SJSA1 (cell line): ENCODE measurements around the gene IL17REL. TPM values are rescaled to one million over a fixed set of nuclear protein-coding genes. Genes with fewer than 3 reads are reported as not detected.

Experiments
- DNase-seq, 2 experiments: peaks; one replicate each; pipeline ENCODE4 v3.0.0-alpha.2; 2015 to 2020; ENCODE audit warnings: low spot score in 2 of 2, low read depth in 1 of 2
- H3K27ac ChIP-seq: fragments of 250-450 bp; sonication (Bioruptor Pico); 2 replicates; pipeline ENCODE4 v1.5.1; 2020; ENCODE audit warnings: mild to moderate bottlenecking, moderate library complexity
- H3K27me3 ChIP-seq: fragments of 250-450 bp; sonication (Bioruptor Pico); replicated peaks from 2 replicates; pipeline ENCODE4 v1.5.1; 2020; ENCODE audit warnings: mild to moderate bottlenecking, moderate library complexity
- H3K36me3 ChIP-seq: fragments of 250-450 bp; sonication (Bioruptor Pico); 2 replicates; pipeline ENCODE4 v1.5.1; 2020; ENCODE audit warnings: mild to moderate bottlenecking
- H3K4me1 ChIP-seq: fragments of 250-450 bp; sonication (Bioruptor Pico); replicated peaks from 2 replicates; pipeline ENCODE4 v1.6.1; 2021; ENCODE audit warnings: mild to moderate bottlenecking
- H3K4me3 ChIP-seq: fragments of 250-450 bp; sonication (Bioruptor Pico); 2 replicates; pipeline ENCODE4 v1.5.1; 2020; ENCODE audit warnings: mild to moderate bottlenecking
- H3K9me3 ChIP-seq: fragments of 250-450 bp; sonication (Bioruptor Pico); replicated peaks from 2 replicates; pipeline ENCODE4 v1.5.1; 2020; ENCODE audit warnings: mild to moderate bottlenecking
- total RNA-seq: library from RNA; depleted of rRNA; stranded (reverse); fragments of >200 nt; shearing (Covaris generic); gene quantifications from 2 replicates; pipeline ENCODE4 v1.2.3, GENCODE V29; 2014

The IL17REL gene
- total RNA-seq, 1 experiment from 2014 or later = not detected

DNA sequence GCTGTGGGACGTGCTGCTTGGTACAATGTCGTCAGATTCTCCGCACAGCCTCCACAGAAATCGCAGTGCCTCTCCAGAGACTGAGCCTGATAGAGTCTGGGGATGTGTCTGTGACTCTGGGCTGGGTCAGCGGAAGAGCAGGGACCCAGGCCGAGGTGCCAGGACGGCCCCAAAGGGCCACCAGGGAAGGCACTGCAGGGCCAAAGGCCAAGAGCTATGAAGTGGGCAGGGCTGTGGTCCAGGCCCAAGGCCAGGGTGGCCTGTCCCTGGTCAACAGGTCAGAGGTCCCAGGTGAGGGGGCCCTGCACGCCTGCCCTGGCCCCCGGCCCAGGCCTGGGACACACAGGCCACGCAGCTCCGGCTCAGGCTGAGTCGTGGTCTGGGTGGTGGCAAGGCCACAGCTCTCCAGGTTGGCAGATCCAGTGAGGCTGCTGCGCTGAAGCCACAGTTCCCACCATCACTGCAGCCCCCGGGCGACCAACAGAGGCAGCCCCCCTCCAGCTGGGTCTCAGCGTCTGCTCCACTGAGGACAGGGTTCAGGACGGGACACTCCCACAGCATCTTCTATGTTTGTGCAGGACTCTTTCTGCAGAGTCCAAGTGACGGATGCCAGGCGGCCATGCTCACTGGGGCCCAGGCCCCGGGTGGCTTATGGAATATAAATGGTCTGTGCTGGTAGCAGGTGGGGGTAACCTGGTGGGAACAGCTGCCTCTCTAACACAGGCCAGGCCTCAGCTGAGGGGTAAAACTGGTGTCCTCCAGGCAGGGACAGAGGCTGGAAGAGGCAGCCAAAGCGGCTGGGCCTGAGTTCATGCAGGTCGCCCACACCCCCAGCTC, 56.8 kb downstream of the IL17REL start:
- Histone ChIP-seq H3K9me3 (0 out of 2 replicates have a peak, but pooled peaks cover 2% of the 10 kb centered on the region), H3K36me3 (peaks cover 2% of the 10 kb centered on the region; the same call in 1 of the 2 replicates), H3K4me1 (peaks cover 51% of the 10 kb centered on the region), H3K4me3 (no peak overlapping the region), H3K27ac (no peak overlapping the region), H3K27me3 (no peaks in the 10 kb centered on the region)
- no peak for DNase-seq

DNA sequence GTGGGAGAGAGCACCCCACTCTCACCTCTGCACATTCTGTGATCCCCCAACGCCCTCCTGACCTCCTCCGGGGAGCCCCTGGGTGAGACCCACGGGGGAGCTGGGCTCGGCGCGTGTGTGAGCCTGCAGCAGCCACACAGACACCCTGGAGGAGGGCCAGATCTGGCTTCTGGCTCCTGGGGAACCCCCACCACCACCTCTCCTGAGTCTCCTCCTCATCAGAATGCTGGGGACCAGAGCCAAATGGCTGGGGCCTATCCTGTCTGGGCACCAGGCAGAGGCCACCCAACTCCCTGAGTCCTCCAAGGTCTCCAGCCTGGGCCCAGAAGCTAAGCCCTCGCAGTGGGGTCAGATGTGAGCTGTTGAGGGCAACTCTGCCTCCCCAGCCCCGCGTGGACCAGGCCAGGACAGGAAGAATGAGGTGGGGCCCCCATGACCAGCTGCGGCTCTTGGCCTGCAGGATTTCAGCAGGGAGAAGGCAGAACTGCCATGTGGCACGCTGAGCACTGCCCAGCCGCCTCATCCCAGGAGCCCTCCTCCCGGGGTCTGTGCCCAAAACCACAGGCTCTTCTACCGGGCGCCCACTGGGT, 57.5 kb downstream of the IL17REL start:
- Histone ChIP-seq H3K27me3 (no peaks in the 10 kb centered on the region), H3K36me3 (no peaks in the 10 kb centered on the region), H3K4me1 (peaks cover 54% of the 10 kb centered on the region), H3K9me3 (0 out of 2 replicates have a peak, but pooled peaks cover 2% of the 10 kb centered on the region), H3K4me3 (no peak overlapping the region), H3K27ac (no peak overlapping the region)
- no peak for DNase-seq

DNA sequence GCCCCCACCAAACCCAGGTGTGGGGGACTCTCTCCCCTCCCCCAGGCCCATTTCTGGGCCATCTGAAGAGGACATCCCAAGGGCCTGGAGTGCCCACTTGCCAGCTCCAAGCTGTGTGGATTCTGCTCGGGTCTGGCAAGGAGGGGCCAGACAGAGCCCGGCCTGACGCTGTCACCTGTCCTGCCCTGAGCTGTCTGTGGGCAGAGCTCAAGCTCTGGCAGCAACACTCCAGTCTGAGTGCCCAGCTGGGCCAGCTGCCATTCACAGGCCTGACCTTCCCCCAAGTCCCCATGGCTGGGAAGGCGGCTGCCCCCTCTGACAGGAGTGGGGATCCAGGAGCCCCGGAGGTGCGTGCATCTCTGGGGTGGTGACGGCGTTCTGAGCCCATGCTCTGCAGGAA, 58.2 kb downstream of the IL17REL start:
- H3K4me1 ChIP-seq = peaks cover 47% of the 10 kb centered on the region
- H3K9me3 ChIP-seq = 0 out of 2 replicates have a peak, but pooled peaks cover 2% of the 10 kb centered on the region
- H3K36me3 ChIP-seq = no peaks in the 10 kb centered on the region
- H3K27ac ChIP-seq = peak overlapping the region; percentile 93; the same call in 1 of the 2 replicates
- no peak overlapping the region for H3K4me3 ChIP-seq
- no peak for DNase-seq
- H3K27me3 ChIP-seq = no peaks in the 10 kb centered on the region

DNA sequence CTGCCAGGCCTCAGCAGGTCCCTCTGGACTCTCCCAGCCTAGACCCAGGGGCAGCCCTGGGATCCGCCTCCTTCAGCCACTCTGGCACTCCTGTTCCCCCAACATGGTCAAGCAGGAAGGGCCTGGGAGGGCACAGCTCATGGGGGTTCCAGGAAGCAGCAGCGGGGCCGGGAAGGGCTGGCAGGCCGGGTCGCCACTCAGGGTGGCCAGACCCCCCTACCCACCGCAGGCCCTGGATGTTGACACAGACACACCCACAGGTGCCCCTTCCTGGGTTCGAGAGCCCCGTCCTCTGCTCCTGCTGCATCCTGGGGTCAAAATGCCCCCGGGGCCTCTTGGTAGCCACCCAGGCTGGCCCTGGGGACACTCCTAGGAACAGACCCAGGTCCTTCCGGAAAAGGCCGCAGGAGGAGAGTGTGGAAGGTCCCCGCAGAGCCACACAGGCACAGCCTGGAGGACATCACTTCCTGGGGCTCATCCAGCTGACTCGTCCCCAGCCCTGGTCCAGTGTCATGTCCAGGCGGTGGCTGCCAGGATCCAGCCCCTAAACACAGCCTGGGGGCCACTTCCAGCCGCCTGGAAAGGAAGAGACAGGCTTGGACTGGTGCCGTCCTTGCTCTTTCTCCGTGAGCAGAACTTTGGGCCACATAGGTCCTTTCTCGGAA, 58.8 kb downstream of the IL17REL start:
- Histone ChIP-seq H3K4me1 (peaks cover 44% of the 10 kb centered on the region), H3K4me3 (no peak overlapping the region), H3K9me3 (0 out of 2 replicates have a peak, but pooled peaks cover 2% of the 10 kb centered on the region), H3K27ac (peak overlapping the region; percentile 93), H3K36me3 (no peaks in the 10 kb centered on the region), H3K27me3 (no peaks in the 10 kb centered on the region)
- no peak for DNase-seq

DNA sequence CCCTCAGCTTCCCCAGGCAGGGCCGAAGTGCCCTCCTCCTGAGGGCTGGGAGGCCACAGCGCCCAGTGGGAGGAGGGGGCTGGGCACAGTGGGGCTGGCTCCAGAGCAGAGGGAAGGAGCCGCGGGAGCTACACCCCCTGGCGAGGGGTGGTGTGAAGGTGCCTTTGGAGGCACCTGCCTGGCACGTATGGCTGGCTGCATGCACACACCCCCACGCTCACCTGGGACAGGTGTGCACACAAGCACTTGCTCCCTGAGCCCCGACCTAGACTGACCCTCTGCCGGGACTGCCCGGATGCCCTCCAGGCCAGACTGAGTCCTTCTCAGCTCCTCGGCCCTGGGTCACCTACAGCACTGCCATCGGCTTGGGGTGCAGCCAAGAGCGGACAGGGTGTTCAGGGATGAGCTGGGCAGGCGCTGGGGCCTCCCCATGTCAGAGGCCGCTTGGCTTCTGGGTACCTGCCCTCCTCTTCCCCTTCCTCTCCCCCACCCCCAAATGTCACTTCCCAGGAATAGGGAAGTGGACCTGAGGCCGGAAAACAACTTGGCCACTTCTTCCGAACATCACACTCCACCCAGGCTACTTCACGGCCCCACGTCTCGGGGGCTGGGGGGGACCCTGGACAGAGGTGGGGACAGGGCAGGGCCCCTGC, 59.4 kb downstream of the IL17REL start:
- no peak for DNase-seq
- 0 out of 2 replicates have a peak, but pooled peaks cover 2% of the 10 kb centered on the region for H3K9me3 ChIP-seq
- H3K27ac ChIP-seq = peak overlapping the region; percentile 93
- no peaks in the 10 kb centered on the region for H3K27me3 ChIP-seq
- no peak overlapping the region for H3K4me3 ChIP-seq
- peaks cover 44% of the 10 kb centered on the region for H3K4me1 ChIP-seq
- no peaks in the 10 kb centered on the region for H3K36me3 ChIP-seq

DNA sequence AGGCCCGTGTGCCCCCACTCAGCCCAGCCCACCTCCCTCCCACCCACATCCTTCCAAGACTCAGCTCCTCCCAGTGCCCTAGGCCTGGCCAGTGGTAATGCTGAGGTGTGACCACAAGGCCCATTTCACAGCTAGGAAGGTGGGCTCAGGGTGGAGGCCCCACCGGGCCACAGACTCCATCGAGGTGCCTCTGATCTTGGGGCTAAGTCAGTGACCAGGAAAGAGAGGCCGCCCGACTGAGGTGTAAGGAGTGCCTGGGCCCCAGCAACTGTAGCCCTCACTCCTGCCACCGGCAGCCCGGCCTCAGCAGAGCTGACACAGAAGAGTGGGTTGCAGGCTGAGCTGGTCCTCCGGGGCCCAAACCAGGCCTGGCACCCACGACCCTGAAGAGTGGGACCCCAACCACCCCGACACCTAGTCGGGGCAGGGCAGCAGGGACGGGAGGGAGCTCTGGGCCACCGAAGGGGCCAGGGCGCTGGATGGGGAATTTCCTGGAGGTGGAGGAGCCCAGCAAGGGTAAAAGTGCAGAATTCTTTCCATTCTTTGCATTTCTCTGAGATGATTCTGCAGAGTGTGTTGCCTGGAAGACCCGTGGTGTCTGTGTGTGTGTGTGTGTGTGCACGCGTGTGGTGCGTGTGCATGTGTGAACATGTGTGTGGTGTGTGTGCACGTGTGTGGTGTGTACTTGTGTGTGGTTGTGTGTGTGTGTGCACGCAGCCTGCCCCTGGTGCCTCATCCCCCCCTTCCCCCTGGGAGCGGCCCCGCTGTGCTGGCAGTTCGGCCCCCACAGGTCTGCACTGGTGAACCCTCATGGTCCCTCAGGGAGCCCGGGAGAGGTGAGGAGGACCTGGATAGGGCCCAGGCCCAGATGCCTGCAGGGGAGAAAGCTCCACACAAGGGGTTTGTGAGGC, 60.3 kb downstream of the IL17REL start:
- no peaks in the 10 kb centered on the region for H3K27me3 ChIP-seq
- H3K4me1 ChIP-seq = peaks cover 44% of the 10 kb centered on the region
- H3K36me3 ChIP-seq = no peaks in the 10 kb centered on the region
- H3K27ac ChIP-seq = peak overlapping the region; percentile 93
- peak; percentile 87 for DNase-seq
- H3K4me3 ChIP-seq = no peak overlapping the region
- 0 out of 2 replicates have a peak, but pooled peaks cover 2% of the 10 kb centered on the region for H3K9me3 ChIP-seq

DNA sequence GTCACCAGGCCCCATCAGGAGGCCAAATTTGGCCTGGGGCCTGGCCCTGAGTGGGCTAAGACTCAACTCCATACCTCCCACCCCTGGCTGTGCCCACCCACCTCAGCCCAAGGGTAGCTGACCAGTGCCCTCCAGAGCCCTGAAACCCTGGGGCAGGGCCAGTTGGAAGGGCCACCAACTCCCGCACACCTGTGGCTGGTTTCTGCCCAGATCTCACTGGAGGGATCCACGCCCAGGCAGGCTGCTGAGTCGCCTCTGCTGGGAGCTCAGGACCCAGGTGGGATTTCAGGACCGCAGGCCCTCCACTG, 60.9 kb downstream of the IL17REL start:
- 0 out of 2 replicates have a peak, but pooled peaks cover 2% of the 10 kb centered on the region for H3K9me3 ChIP-seq
- H3K27me3 ChIP-seq = no peaks in the 10 kb centered on the region
- DNase-seq = no peak
- no peaks in the 10 kb centered on the region for H3K36me3 ChIP-seq
- peaks cover 44% of the 10 kb centered on the region for H3K4me1 ChIP-seq
- H3K4me3 ChIP-seq = no peak overlapping the region
- peak overlapping the region; percentile 93 for H3K27ac ChIP-seq

DNA sequence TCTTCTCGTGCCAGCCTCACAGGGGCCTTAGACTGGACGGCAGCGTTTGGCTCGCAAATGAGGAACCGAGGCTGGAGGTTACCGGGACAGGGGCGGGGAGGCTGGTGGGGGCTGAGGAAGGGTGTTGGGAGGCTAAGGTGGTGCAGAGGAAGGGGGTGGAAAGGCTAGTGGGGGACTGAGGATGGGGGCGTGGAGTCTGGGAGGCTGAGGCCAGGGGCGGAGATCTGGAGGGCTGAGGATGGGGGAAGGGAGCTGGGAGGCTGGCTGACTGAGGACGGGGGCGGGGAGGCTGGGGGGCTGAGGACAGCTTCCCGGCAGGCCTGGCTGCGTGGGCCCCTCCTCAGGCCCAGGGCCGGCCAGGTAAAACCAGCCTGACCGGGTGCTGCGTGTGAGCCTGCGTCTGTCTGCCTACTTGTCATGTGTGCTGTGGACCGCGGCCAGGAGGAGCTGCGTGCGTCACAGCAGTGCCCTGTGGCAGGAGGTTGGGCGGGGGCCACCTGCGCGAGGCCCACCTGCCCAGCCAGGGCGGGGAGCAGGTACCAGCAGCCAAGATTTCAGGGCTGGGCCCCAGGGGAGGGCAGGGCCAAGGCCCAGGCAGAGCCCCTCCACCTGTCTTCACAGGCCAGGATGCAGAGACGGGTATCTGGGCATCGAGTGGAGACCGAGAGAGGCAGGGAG, 61.4 kb downstream of the IL17REL start:
- no peaks in the 10 kb centered on the region for H3K36me3 ChIP-seq
- H3K9me3 ChIP-seq = 0 out of 2 replicates have a peak, but pooled peaks cover 2% of the 10 kb centered on the region
- no peak overlapping the region for H3K4me3 ChIP-seq
- peaks cover 44% of the 10 kb centered on the region for H3K4me1 ChIP-seq
- peak in 1 of 2 experiments; percentile 91 for DNase-seq
- no peaks in the 10 kb centered on the region for H3K27me3 ChIP-seq
- peak overlapping the region; percentile 93 for H3K27ac ChIP-seq

DNA sequence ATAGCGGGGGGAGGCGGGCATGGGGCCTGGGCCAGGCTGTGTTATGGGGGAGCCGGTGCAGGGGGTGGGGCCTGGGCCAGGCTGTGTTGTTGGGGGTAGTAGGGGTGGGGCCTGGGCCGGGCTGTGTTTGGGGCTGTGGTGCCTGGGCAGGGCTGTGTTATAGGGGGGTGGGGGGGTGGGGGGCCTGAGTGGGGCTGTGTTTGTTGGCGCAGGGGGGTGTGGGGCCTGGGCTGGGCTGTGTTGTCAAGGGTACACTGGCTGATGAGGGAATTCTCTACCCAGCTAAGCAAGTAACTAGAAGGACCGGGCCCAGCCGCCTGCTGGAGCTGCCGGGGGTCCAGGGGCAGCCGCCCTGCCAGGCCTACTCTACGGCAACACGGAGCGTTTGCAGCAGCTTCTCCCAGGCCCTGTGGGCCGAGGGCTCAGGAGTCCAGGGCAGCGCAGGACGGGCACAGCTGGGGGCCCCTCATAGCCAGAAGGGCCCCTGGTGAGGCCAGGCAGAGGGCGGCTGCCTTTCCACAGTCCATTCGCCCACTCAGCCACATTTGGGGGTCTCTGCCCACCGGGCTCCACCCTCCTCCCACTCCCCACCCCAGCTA, 62.1 kb downstream of the IL17REL start:
- no peaks in the 10 kb centered on the region for H3K36me3 ChIP-seq
- 0 out of 2 replicates have a peak, but pooled peaks cover 2% of the 10 kb centered on the region for H3K9me3 ChIP-seq
- DNase-seq = no peak
- H3K4me1 ChIP-seq = peaks cover 44% of the 10 kb centered on the region
- H3K27me3 ChIP-seq = no peaks in the 10 kb centered on the region
- no peak overlapping the region for H3K4me3 ChIP-seq
- peak overlapping the region; percentile 31; the same call in 1 of the 2 replicates for H3K27ac ChIP-seq

DNA sequence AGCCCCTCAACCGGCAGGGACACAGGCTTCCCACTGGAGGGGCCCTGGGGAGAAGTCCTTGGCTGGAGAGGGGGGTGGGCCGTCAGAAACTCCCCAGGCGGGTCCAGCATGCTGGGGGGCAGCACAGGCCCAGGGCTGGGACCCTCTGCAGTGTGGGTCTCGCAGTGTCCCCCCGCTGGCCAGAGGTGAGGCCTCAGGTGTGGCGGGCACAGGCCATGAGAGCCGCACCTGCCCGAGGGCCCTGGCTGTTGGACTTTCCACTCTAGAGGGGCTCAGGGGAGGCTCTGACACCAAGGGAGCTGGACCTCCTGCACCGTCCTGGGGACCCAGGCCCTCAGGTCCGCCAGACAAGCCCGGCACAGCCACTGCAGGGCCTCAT, 62.7 kb downstream of the IL17REL start:
- H3K4me3 ChIP-seq = no peak overlapping the region
- 0 out of 2 replicates have a peak, but pooled peaks cover 2% of the 10 kb centered on the region for H3K9me3 ChIP-seq
- no peak overlapping the region for H3K27ac ChIP-seq
- H3K4me1 ChIP-seq = peaks cover 41% of the 10 kb centered on the region
- H3K27me3 ChIP-seq = no peaks in the 10 kb centered on the region
- DNase-seq = no peak
- no peaks in the 10 kb centered on the region for H3K36me3 ChIP-seq

DNA sequence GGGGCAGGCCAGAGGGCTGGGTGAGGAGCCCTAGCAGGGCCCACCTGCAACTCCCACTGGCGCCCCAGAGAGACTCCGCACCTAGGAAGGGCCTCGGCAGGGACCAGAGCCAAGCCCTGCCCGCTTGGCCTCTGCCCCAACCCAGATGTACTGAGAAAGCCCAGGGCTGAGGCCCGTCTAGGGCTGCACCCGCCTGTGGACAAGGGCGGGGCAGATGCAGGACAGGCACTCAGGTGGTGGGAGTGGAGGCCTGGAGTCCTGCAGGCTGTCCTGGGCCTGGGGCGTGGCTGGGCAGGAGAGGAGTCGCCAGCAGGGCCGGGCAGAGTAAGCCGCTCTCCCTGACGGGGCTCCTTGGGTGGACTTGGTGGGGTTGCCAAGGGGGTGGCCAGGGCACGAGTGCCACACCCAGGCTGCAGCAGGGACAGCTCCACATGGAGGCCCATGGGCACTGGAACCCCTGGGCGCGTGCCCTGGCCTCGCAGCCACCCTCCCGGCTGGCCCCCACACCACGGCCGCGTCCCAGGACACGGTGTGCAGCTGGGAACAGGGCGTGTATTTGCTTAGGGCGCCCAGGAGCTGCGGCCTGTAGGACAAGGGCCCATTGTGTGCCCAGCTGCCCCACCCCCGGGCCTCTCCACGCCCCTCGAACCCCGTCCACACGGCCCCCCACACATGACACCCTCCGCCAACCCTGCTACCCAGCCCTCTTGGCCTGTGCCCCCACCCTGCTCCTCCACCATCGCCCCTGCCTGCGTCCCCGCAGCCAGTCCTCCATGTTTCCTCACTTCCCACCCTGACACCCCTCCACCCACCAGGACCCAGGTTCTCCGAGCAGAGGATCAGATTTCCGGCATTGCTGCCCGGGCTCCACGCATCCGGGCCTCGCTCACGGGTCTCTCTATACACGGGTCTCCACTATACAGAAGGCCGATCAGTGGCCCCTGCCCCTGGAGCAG, 63.3 kb downstream of the IL17REL start:
- Histone ChIP-seq H3K4me3 (no peak overlapping the region), H3K9me3 (0 out of 2 replicates have a peak, but pooled peaks cover 2% of the 10 kb centered on the region), H3K27me3 (no peaks in the 10 kb centered on the region), H3K27ac (no peak overlapping the region), H3K36me3 (no peaks in the 10 kb centered on the region), H3K4me1 (peaks cover 38% of the 10 kb centered on the region)
- no peak for DNase-seq
